Measurements from ENCODE around the gene TTYH3.

DNA sequence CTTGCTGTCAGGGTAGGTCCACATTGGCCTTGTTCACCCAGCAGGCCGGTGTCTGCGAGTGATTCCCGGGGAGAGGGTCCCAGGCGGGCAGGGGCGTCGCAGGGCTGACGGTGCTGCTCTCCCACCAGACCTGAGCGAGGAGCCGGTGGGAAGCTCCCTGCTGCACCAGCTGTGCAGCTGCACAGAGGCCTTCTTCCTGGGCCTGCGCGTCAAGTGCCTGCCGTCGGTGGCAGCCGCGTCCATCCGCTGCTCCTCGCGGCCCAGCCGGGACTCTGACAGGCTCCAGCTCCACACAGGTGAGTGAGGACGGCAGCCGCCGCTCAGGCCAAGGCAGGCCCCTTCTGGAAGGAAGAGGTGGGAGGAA is 70.8 kb downstream of the TTYH3 start:
- TF ChIP-seq GATA3 (IDR thresholded peaks at IDR 0.05; ENCODE audit: low read depth, low read length) = no peak
- TF ChIP-seq GATA2 (IDR thresholded peaks at IDR 0.05; ENCODE audit: low read depth, low read length) = no peak
